Activated T-cell treated with anti-CD3 and anti-CD28 coated beads, Interleukin-2, amount 50 U/mL, for 72 hours (primary cell): ENCODE measurements around the gene MARCHF11. TPM values are rescaled to one million over a fixed set of nuclear protein-coding genes. Genes with fewer than 3 reads are reported as not detected.

Experiments
- ATAC-seq, 2 donors: fragments of 150-1000 bp; cut with Tn5 transposase; replicated peaks in 1 of 2; 2 replicates each; pipeline ENCODE4 v1.10.0; 2021; ENCODE audit warnings: moderate library complexity in 2 of 2, mild to moderate bottlenecking in 1 of 2
- DNase-seq, 2 donors: peaks; one replicate each; pipeline ENCODE4 v3.0.0; 2021 to 2022; ENCODE audit warnings: mixed read lengths in 1 of 2
- H3K27ac Mint-ChIP-seq: one replicate; pipeline ENCODE4 v1.8.0; 2022; ENCODE audit warnings: mild to moderate bottlenecking, moderate library complexity, mixed read lengths
- H3K27me3 Mint-ChIP-seq: one replicate; pipeline ENCODE4 v1.8.0; 2022; ENCODE audit warnings: low read depth, mixed read lengths
- H3K36me3 Mint-ChIP-seq, 2 donors: one replicate each; pipeline ENCODE4 v1.8.0; 2022; ENCODE audit warnings: mixed read lengths in 2 of 2, mild to moderate bottlenecking in 1 of 2; ENCODE audit not compliant: insufficient read depth in 2 of 2
- H3K4me1 Mint-ChIP-seq: one replicate; pipeline ENCODE4 v1.8.0; 2022; ENCODE audit warnings: low read depth, mixed read lengths
- H3K4me3 Mint-ChIP-seq, 2 donors: one replicate each; pipeline ENCODE4 v1.8.0; 2022; ENCODE audit warnings: mild to moderate bottlenecking in 2 of 2, mixed read lengths in 2 of 2, moderate library complexity in 2 of 2
- H3K9me3 Mint-ChIP-seq, 2 donors: one replicate each; pipeline ENCODE4 v1.8.0; 2022; ENCODE audit warnings: mixed read lengths in 2 of 2
- total RNA-seq, 2 donors: library from RNA; stranded (reverse); gene quantifications; one replicate each; pipeline ENCODE4 v1.2.3, GENCODE V29; 2022

The MARCHF11 gene
- not detected for total RNA-seq

- H3K27me3 Mint-ChIP-seq: peaks cover 44% of the 10 kb centered on the region
- no peak for ATAC-seq
- H3K4me3 Mint-ChIP-seq: peak within 1 kb of the TSS; percentile 55 to 59
Observed at GRCh38 chr5:16179511-16179935, at the start of gene MARCHF11. MARCHF11 (minus strand) TSS chr5:16179791; CDS start chr5:16179575, 216 bp downstream.

GRCh38 chr5:16225927-16226326, 46.3 kb upstream of the MARCHF11 start:
- ATAC-seq (no peak), DNase-seq (no peak)
- Mint-ChIP-seq H3K36me3 (no peaks in the 10 kb centered on the region), H3K27ac (no peak overlapping the region), H3K4me3 (no peak overlapping the region), H3K4me1 (no peaks in the 10 kb centered on the region), H3K27me3 (no peaks in the 10 kb centered on the region), H3K9me3 (peaks cover 0 to 3% of the 10 kb centered on the region in 2 donors)

More at GRCh38 chr5:16179511-16179935, at the start of gene MARCHF11:
- Mint-ChIP-seq H3K4me1 (no peaks in the 10 kb centered on the region), H3K9me3 (peaks cover 1 to 7% of the 10 kb centered on the region in 2 donors), H3K36me3 (peaks cover 5 to 7% of the 10 kb centered on the region in 2 donors), H3K27ac (peak within 1 kb of the TSS; percentile 59)
- DNase-seq: no peak

GRCh38 chr5:16192311-16192710, 12.7 kb upstream of the MARCHF11 start:
- Mint-ChIP-seq H3K4me3 (no peak overlapping the region), H3K27ac (no peak overlapping the region), H3K36me3 (peaks cover 0 to 4% of the 10 kb centered on the region in 2 donors), H3K4me1 (no peaks in the 10 kb centered on the region), H3K27me3 (no peaks in the 10 kb centered on the region), H3K9me3 (peaks cover 4 to 9% of the 10 kb centered on the region in 2 donors)
- DNase-seq (no peak), ATAC-seq (no peak)

GRCh38 chr5:16180789-16181082, 1.1 kb upstream of the MARCHF11 start:
- no peaks in the 10 kb centered on the region for H3K4me1 Mint-ChIP-seq
- no peak for ATAC-seq
- H3K4me3 Mint-ChIP-seq: peak overlapping the region in 1 of 2 donors; percentile 34
- peaks cover 42% of the 10 kb centered on the region for H3K27me3 Mint-ChIP-seq
- no peak overlapping the region for H3K27ac Mint-ChIP-seq
- DNase-seq: no peak
- H3K9me3 Mint-ChIP-seq: peaks cover 1 to 7% of the 10 kb centered on the region in 2 donors
- peaks cover 5 to 7% of the 10 kb centered on the region in 2 donors for H3K36me3 Mint-ChIP-seq

GRCh38 chr5:16179936-16180788, 571 bp upstream of the MARCHF11 start:
- ATAC-seq: no peak
- DNase-seq: no peak
- H3K36me3 Mint-ChIP-seq: peaks cover 5 to 7% of the 10 kb centered on the region in 2 donors
- H3K9me3 Mint-ChIP-seq: peaks cover 1 to 7% of the 10 kb centered on the region in 2 donors
- peaks cover 42% of the 10 kb centered on the region for H3K27me3 Mint-ChIP-seq
- peak overlapping the region; percentile 34 to 43 for H3K4me3 Mint-ChIP-seq
- H3K4me1 Mint-ChIP-seq: no peaks in the 10 kb centered on the region
- no peak overlapping the region for H3K27ac Mint-ChIP-seq

GRCh38 chr5:16178745-16179372, 732 bp downstream of the MARCHF11 start:
- peak; percentile 37 to 46 for DNase-seq
- peak in 1 of 2 donors; percentile 25 for ATAC-seq
- H3K9me3 Mint-ChIP-seq: peaks cover 1 to 8% of the 10 kb centered on the region in 2 donors
- H3K27me3 Mint-ChIP-seq: peaks cover 50% of the 10 kb centered on the region
- H3K4me1 Mint-ChIP-seq: no peaks in the 10 kb centered on the region
- H3K27ac Mint-ChIP-seq: peak overlapping the region; percentile 59
- peaks cover 5 to 7% of the 10 kb centered on the region in 2 donors for H3K36me3 Mint-ChIP-seq
- H3K4me3 Mint-ChIP-seq: peak overlapping the region; percentile 55 to 59

- no peak overlapping the region for H3K27ac Mint-ChIP-seq
- peaks cover 15% of the 10 kb centered on the region for H3K27me3 Mint-ChIP-seq
- H3K4me1 Mint-ChIP-seq: no peaks in the 10 kb centered on the region
- no peaks in the 10 kb centered on the region for H3K36me3 Mint-ChIP-seq
- ATAC-seq (no peak), DNase-seq (no peak)
- H3K4me3 Mint-ChIP-seq: no peak overlapping the region
- peaks cover 0 to 1% of the 10 kb centered on the region in 2 donors for H3K9me3 Mint-ChIP-seq
Observed at GRCh38 chr5:16169550-16169949, 10.0 kb downstream of the MARCHF11 start.

GRCh38 chr5:16160706-16161105, 18.9 kb downstream of the MARCHF11 start:
- H3K9me3 Mint-ChIP-seq: no peaks in the 10 kb centered on the region
- H3K27me3 Mint-ChIP-seq: peaks cover 11% of the 10 kb centered on the region
- H3K4me3 Mint-ChIP-seq: no peak overlapping the region
- no peaks in the 10 kb centered on the region for H3K36me3 Mint-ChIP-seq
- ATAC-seq (peak; percentile 58 to 59), DNase-seq (peak; percentile 2 to 9)
- H3K4me1 Mint-ChIP-seq: no peaks in the 10 kb centered on the region
- H3K27ac Mint-ChIP-seq: no peak overlapping the region

GRCh38 chr5:16159636-16160035, 20.0 kb downstream of the MARCHF11 start:
- ATAC-seq (no peak), DNase-seq (no peak)
- H3K27ac Mint-ChIP-seq: no peak overlapping the region
- H3K4me3 Mint-ChIP-seq: no peak overlapping the region
- no peaks in the 10 kb centered on the region for H3K36me3 Mint-ChIP-seq
- H3K27me3 Mint-ChIP-seq: peaks cover 11% of the 10 kb centered on the region
- no peaks in the 10 kb centered on the region for H3K9me3 Mint-ChIP-seq
- no peaks in the 10 kb centered on the region for H3K4me1 Mint-ChIP-seq

GRCh38 chr5:16156152-16156551, 23.4 kb downstream of the MARCHF11 start:
- H3K4me1 Mint-ChIP-seq: no peaks in the 10 kb centered on the region
- H3K27ac Mint-ChIP-seq: no peak overlapping the region
- H3K27me3 Mint-ChIP-seq: peaks cover under 1% of the 10 kb centered on the region
- ATAC-seq (no peak), DNase-seq (no peak)
- H3K4me3 Mint-ChIP-seq: no peak overlapping the region
- no peaks in the 10 kb centered on the region for H3K36me3 Mint-ChIP-seq
- peaks cover 0 to 1% of the 10 kb centered on the region in 2 donors for H3K9me3 Mint-ChIP-seq

- ATAC-seq: no peak
- no peak overlapping the region for H3K4me3 Mint-ChIP-seq
- peaks cover 5% of the 10 kb centered on the region for H3K27me3 Mint-ChIP-seq
- no peak for DNase-seq
- no peaks in the 10 kb centered on the region for H3K36me3 Mint-ChIP-seq
- H3K27ac Mint-ChIP-seq: no peak overlapping the region
- H3K9me3 Mint-ChIP-seq: peaks cover 4% of the 10 kb centered on the region in 2 donors
- no peaks in the 10 kb centered on the region for H3K4me1 Mint-ChIP-seq
Observed at GRCh38 chr5:16152601-16153568, 26.7 kb downstream of the MARCHF11 start.

GRCh38 chr5:16149621-16150020, 30.0 kb downstream of the MARCHF11 start:
- Mint-ChIP-seq H3K27ac (no peak overlapping the region), H3K4me1 (no peaks in the 10 kb centered on the region), H3K9me3 (peaks cover 4% of the 10 kb centered on the region in 2 donors), H3K27me3 (peaks cover 5% of the 10 kb centered on the region), H3K36me3 (no peaks in the 10 kb centered on the region), H3K4me3 (no peak overlapping the region)
- DNase-seq (no peak), ATAC-seq (no peak)
